K562 (cell line): ENCODE results near the gene TMEM25. TPM values are rescaled to one million over a fixed set of nuclear protein-coding genes. Genes with fewer than 3 reads are reported as not detected.
A peak's percentile ranks its signal among the peaks of the same experiment; 100 is the strongest.

Experiments used
- ARNT ChIP-seq, 2 experiments: fragments of 450-650 bp; IDR thresholded peaks; 2 replicates each; pipeline ENCODE4 v1.6.1; 2016; ENCODE audit warnings: mild to moderate bottlenecking in 1 of 2
- ATF2 ChIP-seq: sonication (generic); formaldehyde crosslinking; IDR thresholded peaks from 2 replicates; pipeline ENCODE4 v1.8.1; 2022; ENCODE audit warnings: missing genetic modification reagents
- CBX3 ChIP-seq, 2 experiments: IDR thresholded peaks; 1 replicate in 1 of 2; 2 replicates in 1 of 2; pipeline ENCODE4 v1.6.1; 2012; ENCODE audit warnings: inconsistent platforms in 2 of 2, low read length in 2 of 2, borderline replicate concordance in 1 of 2, control low read depth in 1 of 2
- ETV1 ChIP-seq: fragments of 450-650 bp; conservative IDR thresholded peaks from 2 replicates; pipeline ENCODE4 v1.6.1; 2016; ENCODE audit warnings: missing genetic modification characterization, control low read depth, low read depth, missing compliant biosample characterization
- ETV6 ChIP-seq, 3 experiments: fragments of 150-350 bp in 1 of 3; sonication (generic) in 1 of 3; formaldehyde crosslinking in 1 of 3; IDR thresholded peaks; 2 replicates each; pipeline versions ENCODE4 v1.6.1 to v1.8.0; 2014 to 2022; ENCODE audit warnings: borderline replicate concordance in 2 of 3, low read depth in 2 of 3, antibody characterized with exemption in 1 of 3, low read length in 1 of 3, mild to moderate bottlenecking in 1 of 3, missing genetic modification reagents in 1 of 3
- JUNB ChIP-seq: fragments of 450-650 bp; formaldehyde crosslinking; conservative IDR thresholded peaks from 2 replicates; pipeline ENCODE4 v1.4.0; 2020; ENCODE audit warnings: mild to moderate bottlenecking
- RFX7 ChIP-seq: fragments of 250-450 bp; sonication (Bioruptor Pico); IDR thresholded peaks from 2 replicates; pipeline ENCODE4 v1.5.1; 2021; ENCODE audit warnings: mild to moderate bottlenecking
- SNRNP70 ChIP-seq: fragments of 200-400 bp; formaldehyde crosslinking; optimal IDR thresholded peaks from 2 replicates; pipeline ENCODE3; 2017; ENCODE audit warnings: low read depth, low read length
- TAF7 ChIP-seq: fragments of 450-650 bp; IDR thresholded peaks from 2 replicates; pipeline ENCODE4 v1.6.1; 2016; ENCODE audit warnings: missing genetic modification characterization, missing compliant biosample characterization
- TCF7L2 ChIP-seq: fragments of 150-350 bp; IDR thresholded peaks from 2 replicates; pipeline ENCODE4 v1.6.1; 2016; ENCODE audit warnings: low read depth, mild to moderate bottlenecking, low read length, moderate library complexity
- XRCC4 ChIP-seq: IDR thresholded peaks from one replicate; pipeline ENCODE4 v1.6.1; 2011; ENCODE audit not compliant: insufficient read depth, insufficient read length; ENCODE audit errors: extremely low read depth
- ZNF12 ChIP-seq: sonication (generic); formaldehyde crosslinking; IDR thresholded peaks from 2 replicates; pipeline ENCODE4 v1.4.0; 2020; ENCODE audit warnings: mild to moderate bottlenecking, missing genetic modification reagents
- ZNF764 ChIP-seq: fragments of 250-450 bp; sonication (Bioruptor Pico); IDR thresholded peaks from 2 replicates; pipeline ENCODE4 v1.4.0; 2020; ENCODE audit warnings: low read depth, mild to moderate bottlenecking, moderate library complexity
- polyA plus RNA-seq, 8 experiments: library from polyadenylated mRNA; depleted of rRNA in 4 of 8; stranded (reverse) in 5 of 8; unstranded in 3 of 8; fragments of >200 nt; fragmentation: Nextera tagmentation in 2 of 8; fragmentation: Illumina TruSeq in 1 of 8; extraction: Ambion mirVana in 2 of 8; extraction: Trizol in 1 of 8; gene quantifications; 2 replicates each; pipeline versions ENCODE4 v1.2.1 to v1.2.3, GENCODE V29; 2011 to 2014; ENCODE audit warnings: inconsistent platforms in 1 of 8, missing spikeins in 1 of 8
- total RNA-seq, 7 experiments: library from RNA; depleted of rRNA in 6 of 7; stranded (reverse); fragments of >200 nt in 6 of 7; fragmentation: Illumina TruSeq in 2 of 7; extraction: Trizol in 2 of 7; gene quantifications; 2 replicates each; pipeline versions ENCODE4 v1.2.1 to v1.2.3, GENCODE V29; 2011 to 2021; ENCODE audit warnings: low replicate concordance in 1 of 7
- TF ChIP-seq, protein P1 (sequence below): fragments of 250-450 bp; sonication (Bioruptor Pico); IDR thresholded peaks from 2 replicates; pipeline ENCODE4 v1.4.0; 2020
- TF ChIP-seq, protein P2 (sequence below): conservative IDR thresholded peaks from 2 replicates; pipeline ENCODE4 v1.6.1; 2011; ENCODE audit warnings: low read depth, mild to moderate bottlenecking, low read length; ENCODE audit not compliant: control insufficient read depth
- TF ChIP-seq, protein P3 (sequence below): fragments of 450-650 bp; formaldehyde crosslinking; IDR thresholded peaks from 2 replicates; pipeline ENCODE4 v1.4.0; 2020; ENCODE audit warnings: mild to moderate bottlenecking, moderate library complexity

Gene TMEM25
- total and polyA plus RNA-seq, 9 of the 15 experiments (the other 6 are each of a cell fraction or from before 2014, with no cell fraction given), result 0.34 to 3.8 (median 2.0) TPM

GRCh38 chr11:118530683-118531596 is at the start of gene TMEM25 (continued):
- TF ChIP-seq, protein P1, sequence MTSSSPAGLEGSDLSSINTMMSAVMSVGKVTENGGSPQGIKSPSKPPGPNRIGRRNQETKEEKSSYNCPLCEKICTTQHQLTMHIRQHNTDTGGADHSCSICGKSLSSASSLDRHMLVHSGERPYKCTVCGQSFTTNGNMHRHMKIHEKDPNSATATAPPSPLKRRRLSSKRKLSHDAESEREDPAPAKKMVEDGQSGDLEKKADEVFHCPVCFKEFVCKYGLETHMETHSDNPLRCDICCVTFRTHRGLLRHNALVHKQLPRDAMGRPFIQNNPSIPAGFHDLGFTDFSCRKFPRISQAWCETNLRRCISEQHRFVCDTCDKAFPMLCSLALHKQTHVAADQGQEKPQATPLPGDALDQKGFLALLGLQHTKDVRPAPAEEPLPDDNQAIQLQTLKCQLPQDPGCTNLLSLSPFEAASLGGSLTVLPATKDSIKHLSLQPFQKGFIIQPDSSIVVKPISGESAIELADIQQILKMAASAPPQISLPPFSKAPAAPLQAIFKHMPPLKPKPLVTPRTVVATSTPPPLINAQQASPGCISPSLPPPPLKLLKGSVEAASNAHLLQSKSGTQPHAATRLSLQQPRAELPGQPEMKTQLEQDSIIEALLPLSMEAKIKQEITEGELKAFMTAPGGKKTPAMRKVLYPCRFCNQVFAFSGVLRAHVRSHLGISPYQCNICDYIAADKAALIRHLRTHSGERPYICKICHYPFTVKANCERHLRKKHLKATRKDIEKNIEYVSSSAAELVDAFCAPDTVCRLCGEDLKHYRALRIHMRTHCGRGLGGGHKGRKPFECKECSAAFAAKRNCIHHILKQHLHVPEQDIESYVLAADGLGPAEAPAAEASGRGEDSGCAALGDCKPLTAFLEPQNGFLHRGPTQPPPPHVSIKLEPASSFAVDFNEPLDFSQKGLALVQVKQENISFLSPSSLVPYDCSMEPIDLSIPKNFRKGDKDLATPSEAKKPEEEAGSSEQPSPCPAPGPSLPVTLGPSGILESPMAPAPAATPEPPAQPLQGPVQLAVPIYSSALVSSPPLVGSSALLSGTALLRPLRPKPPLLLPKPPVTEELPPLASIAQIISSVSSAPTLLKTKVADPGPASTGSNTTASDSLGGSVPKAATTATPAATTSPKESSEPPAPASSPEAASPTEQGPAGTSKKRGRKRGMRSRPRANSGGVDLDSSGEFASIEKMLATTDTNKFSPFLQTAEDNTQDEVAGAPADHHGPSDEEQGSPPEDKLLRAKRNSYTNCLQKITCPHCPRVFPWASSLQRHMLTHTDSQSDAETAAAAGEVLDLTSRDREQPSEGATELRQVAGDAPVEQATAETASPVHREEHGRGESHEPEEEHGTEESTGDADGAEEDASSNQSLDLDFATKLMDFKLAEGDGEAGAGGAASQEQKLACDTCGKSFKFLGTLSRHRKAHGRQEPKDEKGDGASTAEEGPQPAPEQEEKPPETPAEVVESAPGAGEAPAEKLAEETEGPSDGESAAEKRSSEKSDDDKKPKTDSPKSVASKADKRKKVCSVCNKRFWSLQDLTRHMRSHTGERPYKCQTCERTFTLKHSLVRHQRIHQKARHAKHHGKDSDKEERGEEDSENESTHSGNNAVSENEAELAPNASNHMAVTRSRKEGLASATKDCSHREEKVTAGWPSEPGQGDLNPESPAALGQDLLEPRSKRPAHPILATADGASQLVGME (CRISPR knock-in tag), result 0 out of 2 replicates have a peak, but pooled peaks have one; percentile 35
- TF ChIP-seq ATF2 (CRISPR knock-in tag) (0 out of 2 replicates have a peak, but pooled peaks have one; percentile 30), JUNB (no peak), RFX7 (CRISPR knock-in tag) (no peak), ZNF764 (CRISPR knock-in tag) (no peak), ETV1 (tag) (no peak), ZNF12 (CRISPR knock-in tag) (0 out of 2 replicates have a peak, but pooled peaks have one; percentile 41), CBX3 (IDR thresholded peaks at IDR 0.05; ENCODE audit: borderline replicate concordance in 1 of 2, low read length in 2 of 2) (no peak), TCF7L2 (no peak), ARNT (IDR thresholded peaks at IDR 0.05) (no peak), XRCC4 (no peak), ETV6 (IDR thresholded peaks at IDR 0.05; ENCODE audit: borderline replicate concordance in 1 of 2, low read depth in 2 of 2, low read length in 1 of 2) (no peak), ETV6 (CRISPR knock-in tag; IDR thresholded peaks at IDR 0.05; ENCODE audit: borderline replicate concordance) (no peak), TAF7 (no peak), SNRNP70 (no peak)
- TF ChIP-seq, protein P2, sequence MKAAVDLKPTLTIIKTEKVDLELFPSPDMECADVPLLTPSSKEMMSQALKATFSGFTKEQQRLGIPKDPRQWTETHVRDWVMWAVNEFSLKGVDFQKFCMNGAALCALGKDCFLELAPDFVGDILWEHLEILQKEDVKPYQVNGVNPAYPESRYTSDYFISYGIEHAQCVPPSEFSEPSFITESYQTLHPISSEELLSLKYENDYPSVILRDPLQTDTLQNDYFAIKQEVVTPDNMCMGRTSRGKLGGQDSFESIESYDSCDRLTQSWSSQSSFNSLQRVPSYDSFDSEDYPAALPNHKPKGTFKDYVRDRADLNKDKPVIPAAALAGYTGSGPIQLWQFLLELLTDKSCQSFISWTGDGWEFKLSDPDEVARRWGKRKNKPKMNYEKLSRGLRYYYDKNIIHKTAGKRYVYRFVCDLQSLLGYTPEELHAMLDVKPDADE, result no peak; the same call in 1 of the 2 replicates
- TF ChIP-seq, protein P3, sequence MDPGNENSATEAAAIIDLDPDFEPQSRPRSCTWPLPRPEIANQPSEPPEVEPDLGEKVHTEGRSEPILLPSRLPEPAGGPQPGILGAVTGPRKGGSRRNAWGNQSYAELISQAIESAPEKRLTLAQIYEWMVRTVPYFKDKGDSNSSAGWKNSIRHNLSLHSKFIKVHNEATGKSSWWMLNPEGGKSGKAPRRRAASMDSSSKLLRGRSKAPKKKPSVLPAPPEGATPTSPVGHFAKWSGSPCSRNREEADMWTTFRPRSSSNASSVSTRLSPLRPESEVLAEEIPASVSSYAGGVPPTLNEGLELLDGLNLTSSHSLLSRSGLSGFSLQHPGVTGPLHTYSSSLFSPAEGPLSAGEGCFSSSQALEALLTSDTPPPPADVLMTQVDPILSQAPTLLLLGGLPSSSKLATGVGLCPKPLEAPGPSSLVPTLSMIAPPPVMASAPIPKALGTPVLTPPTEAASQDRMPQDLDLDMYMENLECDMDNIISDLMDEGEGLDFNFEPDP (CRISPR knock-in tag), result no peak
